ENCODE data around the gene TMEM11. TPM values are rescaled to one million over a fixed set of nuclear protein-coding genes. Genes with fewer than 3 reads are reported as not detected.

The TMEM11 gene
- total RNA-seq, 1 experiment from 2014 or later: 33.5 TPM

- CTCF ChIA-PET: interaction anchor here (0.7 kb wide), 1 partner anchor 147 kb away, joined by 3 read pairs; no protein-coding TSS in a partner anchor
- intact Hi-C loops (cut with micrococcal nuclease): loop anchor here (10.0 kb wide), 1 partner anchor 118 kb away; the partner anchor contains the start of gene DHRS7B
- H3K27ac Mint-ChIP-seq (ENCODE audit: low read depth, unreplicated experiment): no peak overlapping the region
- H3K4me1 Mint-ChIP-seq (ENCODE audit: insufficient read depth, unreplicated experiment): no peaks in the 10 kb centered on the region
- H3K27me3 Mint-ChIP-seq (ENCODE audit: insufficient read depth, unreplicated experiment): peaks cover 9% of the 10 kb centered on the region
- POLR2A ChIA-PET: no interaction called here
- peaks cover 20% of the 10 kb centered on the region for H3K36me3 Mint-ChIP-seq (ENCODE audit: insufficient read depth, unreplicated experiment)
- no peak for TF ChIP-seq CTCF (IDR thresholded peaks at IDR 0.05; ENCODE audit: unreplicated experiment)
- no peaks in the 10 kb centered on the region for H3K9me3 Mint-ChIP-seq (ENCODE audit: unreplicated experiment)
- BruUV-seq (replicated peaks): no TSS peak
- DNase-seq (ENCODE audit: unreplicated experiment): no peak
- H3K4me3 Mint-ChIP-seq (ENCODE audit: unreplicated experiment): no peak overlapping the region
Observed at GRCh38 chr17:21242780-21243515, 29.0 kb upstream of the TMEM11 start.

- Mint-ChIP-seq H3K27me3 (ENCODE audit: insufficient read depth, unreplicated experiment) (peaks cover 16% of the 10 kb centered on the region), H3K36me3 (ENCODE audit: insufficient read depth, unreplicated experiment) (peaks cover 20% of the 10 kb centered on the region), H3K4me3 (ENCODE audit: unreplicated experiment) (no peak overlapping the region), H3K4me1 (ENCODE audit: insufficient read depth, unreplicated experiment) (no peaks in the 10 kb centered on the region), H3K9me3 (ENCODE audit: unreplicated experiment) (no peaks in the 10 kb centered on the region), H3K27ac (ENCODE audit: low read depth, unreplicated experiment) (no peak overlapping the region)
- TF ChIP-seq CTCF (IDR thresholded peaks at IDR 0.05; ENCODE audit: unreplicated experiment): no peak
- POLR2A ChIA-PET: no interaction called here
- no peak for DNase-seq (ENCODE audit: unreplicated experiment)
- intact Hi-C loops (cut with micrococcal nuclease): loop anchor here (10.0 kb wide), 1 partner anchor 117 kb away; the partner anchor contains the start of gene DHRS7B
- BruUV-seq (replicated peaks): no TSS peak
- CTCF ChIA-PET: interaction anchor here (0.8 kb wide), 1 partner anchor 113 kb away, joined by 3 read pairs; no protein-coding TSS in a partner anchor
Observed at GRCh38 chr17:21242026-21242697, 28.2 kb upstream of the TMEM11 start.

- DNase-seq (ENCODE audit: unreplicated experiment): no peak
- H3K36me3 Mint-ChIP-seq (ENCODE audit: insufficient read depth, unreplicated experiment): peaks cover 15% of the 10 kb centered on the region
- H3K4me3 Mint-ChIP-seq (ENCODE audit: unreplicated experiment): no peak overlapping the region
- peaks cover 16% of the 10 kb centered on the region for H3K27me3 Mint-ChIP-seq (ENCODE audit: insufficient read depth, unreplicated experiment)
- TF ChIP-seq CTCF (IDR thresholded peaks at IDR 0.05; ENCODE audit: unreplicated experiment): no peak
- ChIA-PET POLR2A (no interaction called here), CTCF (interaction anchor here (0.8 to 1.5 kb wide), 3 partner anchors 26 to 112 kb away, joined by 3 to 4 read pairs (median 4); no protein-coding TSS in a partner anchor)
- BruUV-seq (replicated peaks): no TSS peak
- no peak overlapping the region for H3K27ac Mint-ChIP-seq (ENCODE audit: low read depth, unreplicated experiment)
- H3K4me1 Mint-ChIP-seq (ENCODE audit: insufficient read depth, unreplicated experiment): no peaks in the 10 kb centered on the region
- intact Hi-C loops (cut with micrococcal nuclease): loop anchor here (10.0 kb wide), 1 partner anchor 117 kb away; the partner anchor contains the start of gene DHRS7B
- H3K9me3 Mint-ChIP-seq (ENCODE audit: unreplicated experiment): no peaks in the 10 kb centered on the region
Observed at GRCh38 chr17:21241564-21241963, 27.6 kb upstream of the TMEM11 start.

All from MCF 10A (cell line).